ENCODE data around the gene BAHCC1. TPM values are rescaled to one million over a fixed set of nuclear protein-coding genes. Genes with fewer than 3 reads are reported as not detected.

The BAHCC1 gene
- total RNA-seq, 1 experiment from 2014 or later = 33.7 TPM

DNA sequence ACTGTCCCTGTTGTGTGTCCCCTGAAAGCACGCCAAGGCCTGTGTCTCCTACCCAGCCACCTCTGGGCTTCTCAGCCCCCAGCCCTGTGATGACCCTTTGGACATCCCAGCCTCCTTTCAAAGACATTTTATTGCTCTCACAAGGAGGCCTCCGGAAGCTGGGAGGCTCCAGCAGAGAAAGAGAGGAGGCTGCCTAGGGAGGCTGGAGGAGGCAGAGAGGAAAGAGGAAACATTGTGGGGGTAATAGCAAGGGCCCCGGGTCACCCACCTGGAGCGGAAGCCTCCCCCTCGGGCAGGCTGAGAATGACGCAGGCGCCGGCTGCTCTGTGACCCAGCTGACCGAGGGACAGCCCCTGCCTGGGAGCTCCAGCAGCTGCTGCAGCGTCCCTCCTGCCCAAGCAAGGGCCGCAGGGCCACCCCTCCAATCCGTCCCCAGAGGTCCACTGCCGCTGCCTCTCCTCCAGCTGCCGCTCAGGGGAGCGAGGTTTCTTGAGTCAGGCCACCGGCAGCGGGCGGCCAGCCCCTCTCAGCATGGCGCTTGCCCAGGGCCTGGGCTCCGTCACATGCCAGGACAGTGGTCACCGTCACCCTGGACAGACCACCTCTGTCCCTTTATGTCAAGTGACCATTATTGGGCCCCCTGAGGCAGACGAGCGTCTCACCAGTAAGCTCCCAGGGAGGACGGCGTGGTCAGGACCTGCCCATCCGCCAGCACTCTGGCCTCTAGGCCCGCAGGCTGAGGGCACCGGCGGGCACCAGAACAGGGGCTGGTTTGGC lies 88.0 kb downstream of the BAHCC1 start:
- POLR2A ChIA-PET (ENCODE audit: unreplicated experiment) = no interaction called here
- Histone ChIP-seq H2AFZ (no peak overlapping the region), H3F3A (ENCODE audit: insufficient read depth, low read depth) (no peaks in the 10 kb centered on the region), H3K9me3 (ENCODE audit: insufficient read depth, low read depth) (no peaks in the 10 kb centered on the region), H3K36me3 (ENCODE audit: low read depth) (no peaks in the 10 kb centered on the region), H3K27ac (no peak overlapping the region), H3K4me1 (replicated peaks; ENCODE audit: insufficient read depth) (no peaks in the 10 kb centered on the region), H3K9me2 (ENCODE audit: insufficient read depth) (no peaks in the 10 kb centered on the region), H3K4me3 (no peak overlapping the region), H3K79me2 (ENCODE audit: low read depth) (no peaks in the 10 kb centered on the region), H3K27me3 (ENCODE audit: insufficient read depth, low read depth) (no peaks in the 10 kb centered on the region), H3K4me2 (no peak overlapping the region), H4K20me1 (ENCODE audit: insufficient read depth) (no peaks in the 10 kb centered on the region)
- intact Hi-C loops (cut with micrococcal nuclease; ENCODE audit: unreplicated experiment) = loop anchor here (5.0 kb wide), 1 partner anchor 61 kb away; no protein-coding TSS in a partner anchor
- CTCF ChIA-PET = interaction anchor here (0.7 kb wide), 1 partner anchor 29 kb away, joined by 5 read pairs; no protein-coding TSS in a partner anchor
- BruUV-seq (replicated peaks) = no TSS peak
- TF ChIP-seq, protein P1, sequence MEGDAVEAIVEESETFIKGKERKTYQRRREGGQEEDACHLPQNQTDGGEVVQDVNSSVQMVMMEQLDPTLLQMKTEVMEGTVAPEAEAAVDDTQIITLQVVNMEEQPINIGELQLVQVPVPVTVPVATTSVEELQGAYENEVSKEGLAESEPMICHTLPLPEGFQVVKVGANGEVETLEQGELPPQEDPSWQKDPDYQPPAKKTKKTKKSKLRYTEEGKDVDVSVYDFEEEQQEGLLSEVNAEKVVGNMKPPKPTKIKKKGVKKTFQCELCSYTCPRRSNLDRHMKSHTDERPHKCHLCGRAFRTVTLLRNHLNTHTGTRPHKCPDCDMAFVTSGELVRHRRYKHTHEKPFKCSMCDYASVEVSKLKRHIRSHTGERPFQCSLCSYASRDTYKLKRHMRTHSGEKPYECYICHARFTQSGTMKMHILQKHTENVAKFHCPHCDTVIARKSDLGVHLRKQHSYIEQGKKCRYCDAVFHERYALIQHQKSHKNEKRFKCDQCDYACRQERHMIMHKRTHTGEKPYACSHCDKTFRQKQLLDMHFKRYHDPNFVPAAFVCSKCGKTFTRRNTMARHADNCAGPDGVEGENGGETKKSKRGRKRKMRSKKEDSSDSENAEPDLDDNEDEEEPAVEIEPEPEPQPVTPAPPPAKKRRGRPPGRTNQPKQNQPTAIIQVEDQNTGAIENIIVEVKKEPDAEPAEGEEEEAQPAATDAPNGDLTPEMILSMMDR (conservative IDR thresholded peaks at IDR 0.05) = no peak
- TF ChIP-seq EZH2 (IDR thresholded peaks at IDR 0.05; ENCODE audit: low read depth) = no peak
- DNase-seq = no peak

DNA sequence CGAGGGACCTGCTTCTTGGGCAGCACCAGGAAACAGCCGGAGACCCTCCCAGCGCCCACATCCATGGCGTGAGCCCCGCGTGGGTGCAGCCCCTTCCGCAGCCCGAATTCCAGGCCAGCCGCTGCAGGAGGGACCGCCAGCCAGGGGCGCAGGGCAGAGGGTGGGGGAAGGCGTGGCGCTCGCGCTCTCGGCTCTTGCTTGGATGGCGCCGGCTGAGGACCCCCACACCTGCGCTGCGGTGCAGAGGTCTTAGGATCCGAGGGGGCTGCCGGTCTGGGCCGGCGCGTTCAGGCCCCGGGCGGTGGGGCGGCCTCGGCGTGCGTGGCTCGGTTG lies 88.6 kb downstream of the BAHCC1 start:
- H3K27me3 ChIP-seq (ENCODE audit: insufficient read depth, low read depth) = no peaks in the 10 kb centered on the region
- H3K27ac ChIP-seq = no peak overlapping the region
- H3K36me3 ChIP-seq (ENCODE audit: low read depth) = no peaks in the 10 kb centered on the region
- POLR2A ChIA-PET (ENCODE audit: unreplicated experiment) = interaction anchor here (0.6 kb wide), 1 partner anchor 91 kb away, joined by 5 read pairs; no protein-coding TSS in a partner anchor
- H3K79me2 ChIP-seq (ENCODE audit: low read depth) = no peaks in the 10 kb centered on the region
- H4K20me1 ChIP-seq (ENCODE audit: insufficient read depth) = no peaks in the 10 kb centered on the region
- H2AFZ ChIP-seq = no peak overlapping the region
- peak overlapping the region; percentile 71; the same call in 1 of the 2 replicates for H3K4me2 ChIP-seq
- no peaks in the 10 kb centered on the region for H3K9me2 ChIP-seq (ENCODE audit: insufficient read depth)
- no TSS peak for BruUV-seq (replicated peaks)
- intact Hi-C loops (cut with micrococcal nuclease; ENCODE audit: unreplicated experiment) = loop anchor here (1.0 to 5.0 kb wide), 6 partner anchors 62 to 231 kb away; no protein-coding TSS in a partner anchor
- TF ChIP-seq EZH2 (IDR thresholded peaks at IDR 0.05; ENCODE audit: low read depth) = no peak
- TF ChIP-seq, protein P1 (conservative IDR thresholded peaks at IDR 0.05) = no peak
- H3K9me3 ChIP-seq (ENCODE audit: insufficient read depth, low read depth) = no peaks in the 10 kb centered on the region
- H3K4me3 ChIP-seq = no peak overlapping the region
- H3K4me1 ChIP-seq (replicated peaks; ENCODE audit: insufficient read depth) = no peaks in the 10 kb centered on the region
- no peak for DNase-seq
- CTCF ChIA-PET = no interaction called here
- H3F3A ChIP-seq (ENCODE audit: insufficient read depth, low read depth) = no peaks in the 10 kb centered on the region

DNA sequence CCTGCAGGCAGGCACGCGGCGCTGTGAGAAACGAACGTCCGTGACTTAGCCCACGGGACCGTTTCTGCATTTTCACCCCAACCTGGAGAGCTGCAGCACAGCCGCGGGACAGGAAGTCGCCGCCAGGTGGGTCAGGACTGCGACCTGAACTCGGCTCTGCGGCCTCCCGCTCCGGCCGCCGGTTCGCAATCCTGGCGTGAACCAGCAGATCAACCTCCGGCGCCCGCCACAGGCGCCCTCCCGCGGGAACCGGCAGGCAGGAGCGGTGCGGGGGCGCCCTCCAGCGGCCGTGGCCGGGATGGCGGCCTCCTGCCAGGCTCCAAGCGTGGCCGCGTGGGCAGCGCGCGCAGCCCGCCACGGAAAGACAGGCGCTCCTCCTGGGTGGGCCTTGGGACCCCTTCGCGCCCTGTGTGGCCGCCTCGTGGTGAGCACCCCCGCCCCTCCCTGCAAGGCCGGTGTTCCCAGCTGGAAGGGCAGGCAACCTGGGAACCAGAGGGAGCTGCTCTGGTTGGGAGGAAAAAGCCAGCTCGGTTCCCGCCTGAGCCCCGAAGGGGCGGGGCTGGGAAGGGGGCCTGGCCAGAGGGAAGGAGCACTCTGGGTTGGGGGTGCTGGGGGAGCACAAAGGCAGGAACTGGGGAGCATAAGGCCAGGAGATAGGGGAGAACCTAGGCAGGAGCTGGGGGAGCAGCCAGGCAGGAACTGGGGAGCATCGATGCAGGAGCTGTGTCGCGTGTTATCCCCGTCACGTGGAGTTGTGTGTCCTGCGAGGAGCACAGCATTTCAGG lies 89.1 kb downstream of the BAHCC1 start:
- DNase-seq = peak in 1 of 2 experiments; percentile 90
- BruUV-seq (replicated peaks) = no TSS peak
- H3K27ac ChIP-seq = no peak overlapping the region

More for the DNA sequence above, 89.1 kb downstream of the BAHCC1 start:
- no peaks in the 10 kb centered on the region for H3K9me2 ChIP-seq (ENCODE audit: insufficient read depth)
- no peaks in the 10 kb centered on the region for H3K36me3 ChIP-seq (ENCODE audit: low read depth)
- TF ChIP-seq, protein P1 (conservative IDR thresholded peaks at IDR 0.05) = peak; percentile 82
- no peak for TF ChIP-seq EZH2 (IDR thresholded peaks at IDR 0.05; ENCODE audit: low read depth)
- H3F3A ChIP-seq (ENCODE audit: insufficient read depth, low read depth) = no peaks in the 10 kb centered on the region
- H3K9me3 ChIP-seq (ENCODE audit: insufficient read depth, low read depth) = no peaks in the 10 kb centered on the region
- intact Hi-C loops (cut with micrococcal nuclease; ENCODE audit: unreplicated experiment) = loop anchor here (1.0 to 5.0 kb wide), 6 partner anchors 62 to 231 kb away; no protein-coding TSS in a partner anchor
- ChIA-PET POLR2A (ENCODE audit: unreplicated experiment) (interaction anchor here (0.6 to 0.9 kb wide), 5 partner anchors 14 to 156 kb away, joined by 3 to 13 read pairs (median 7); partner anchors contain the start of gene BAHCC1), CTCF (interaction anchor here (0.5 to 1.0 kb wide), 14 partner anchors 11 to 1253 kb away, joined by 3 to 9 read pairs (median 4); partner anchors contain the start of gene BAHCC1)
- H3K27me3 ChIP-seq (ENCODE audit: insufficient read depth, low read depth) = no peaks in the 10 kb centered on the region
- peak overlapping the region; percentile 71 for H3K4me2 ChIP-seq
- H3K4me1 ChIP-seq (replicated peaks; ENCODE audit: insufficient read depth) = no peaks in the 10 kb centered on the region
- H2AFZ ChIP-seq = peak overlapping the region; percentile 66; the same call in 1 of the 2 replicates
- no peaks in the 10 kb centered on the region for H4K20me1 ChIP-seq (ENCODE audit: insufficient read depth)
- peak overlapping the region; percentile 37; the same call in 1 of the 2 replicates for H3K4me3 ChIP-seq
- no peaks in the 10 kb centered on the region for H3K79me2 ChIP-seq (ENCODE audit: low read depth)
